GM12878 (cell line): Measurements from ENCODE around the gene MYNN. TPM values are rescaled to one million over a fixed set of nuclear protein-coding genes. Genes with fewer than 3 reads are reported as not detected.
"Not testable (repeated sequence)": the region's sequence is repeated elsewhere in the genome, so short reads cannot be mapped to it uniquely, and the experiment has no call there.

ENCODE experiments used
- ATAC-seq: fragments of 200-7000 bp; cut with Tn5 transposase; 3 replicates; pipeline ENCODE4 v1.9.1; 2020; ENCODE audit warnings: mild to moderate bottlenecking, moderate library complexity
- BruUV-seq: library from RNA; stranded (reverse); fragments of 400-500 nt; replicated peaks from 2 replicates; lab custom pipeline; 2021; lab: Mats Ljungman, UMichigan
- CTCF ChIA-PET: fragments of 300-600 bp; sonication (Branson Sonifier 250); formaldehyde crosslinking; extraction: SDS; loops from one replicate; lab custom pipeline; 2021; ENCODE audit warnings: inconsistent platforms; lab: Yijun Ruan, JAX
- POLR2A ChIA-PET: fragments of 350-600 bp; formaldehyde crosslinking; extraction: SDS; loops from one replicate; lab custom pipeline; 2021; ENCODE audit warnings: inconsistent platforms; lab: Charles Lee
- RAD21 ChIA-PET: fragments of 300-600 bp; sonication (Branson Sonifier 250); formaldehyde crosslinking; loops from one replicate; lab custom pipeline; 2023; ENCODE audit warnings: antibody characterized with exemption; ENCODE audit not compliant: unreplicated experiment; lab: Charles Lee
- SMC1A ChIA-PET: fragments of 300-600 bp; sonication (Branson Sonifier 250); formaldehyde crosslinking; loops from one replicate; lab custom pipeline; 2023; ENCODE audit not compliant: unreplicated experiment, uncharacterized antibody; lab: Charles Lee
- DNase-seq: peaks from one replicate; pipeline ENCODE4 v3.0.0-alpha.2; 2011; ENCODE audit warnings: low read depth, low spot score
- FAIRE-seq: peaks from 3 replicates; lab custom pipeline; 2011; peaks lifted over from hg19 to GRCh38; lab: Jason Lieb, UNC
- H2AFZ ChIP-seq: 2 replicates; pipeline ENCODE4 v1.6.0; 2011; ENCODE audit warnings: low read depth, low read length, control low read depth; ENCODE audit not compliant: control insufficient read depth
- H3K27ac ChIP-seq: 2 replicates; pipeline ENCODE4 v1.5.1; 2011; ENCODE audit warnings: control low read depth; ENCODE audit not compliant: control insufficient read depth, insufficient read depth
- H3K27me3 ChIP-seq, 2 experiments: replicated peaks in 1 of 2; 2 replicates each; pipeline versions ENCODE4 v1.6.0 to v1.6.1; 2011; ENCODE audit warnings: low read length in 1 of 2; ENCODE audit not compliant: control insufficient read depth in 2 of 2, insufficient read depth in 2 of 2
- H3K36me3 ChIP-seq, 2 experiments: 2 replicates each; pipeline ENCODE4 v1.5.1; 2011; ENCODE audit warnings: low read length in 1 of 2; ENCODE audit not compliant: control insufficient read depth in 2 of 2, insufficient read depth in 2 of 2
- H3K4me1 ChIP-seq: 2 replicates; pipeline ENCODE4 v1.6.1; 2011; ENCODE audit warnings: mild to moderate bottlenecking, low read length, moderate library complexity, mixed read lengths; ENCODE audit not compliant: control insufficient read depth, insufficient read depth
- H3K4me2 ChIP-seq: 2 replicates; pipeline ENCODE4 v1.6.0; 2011; ENCODE audit warnings: control low read depth; ENCODE audit not compliant: control insufficient read depth, insufficient read depth
- H3K4me3 ChIP-seq: fragments of 200-600 bp; sonication (generic); 2 replicates; pipeline ENCODE4 v1.5.1; 2016
- H3K79me2 ChIP-seq: 2 replicates; pipeline ENCODE4 v1.6.0; 2011; ENCODE audit warnings: low read length; ENCODE audit not compliant: control insufficient read depth, insufficient read depth
- H3K9ac ChIP-seq: 2 replicates; pipeline ENCODE4 v1.8.0; 2011; ENCODE audit warnings: low read length, control low read depth, mixed read lengths; ENCODE audit not compliant: control insufficient read depth, insufficient read depth
- H3K9me3 ChIP-seq: replicated peaks from 3 replicates; pipeline ENCODE4 v1.5.1; 2011; ENCODE audit warnings: mild to moderate bottlenecking, low read length; ENCODE audit not compliant: control insufficient read depth, insufficient read depth
- H4K20me1 ChIP-seq: 2 replicates; pipeline ENCODE4 v1.6.0; 2011; ENCODE audit not compliant: control insufficient read depth, insufficient read depth
- CBFB ChIP-seq: IDR thresholded peaks from 2 replicates; pipeline ENCODE4 v1.6.1; 2016; ENCODE audit warnings: antibody characterized with exemption, low read depth
- CREM ChIP-seq: IDR thresholded peaks from 2 replicates; pipeline ENCODE4 v1.6.1; 2014; ENCODE audit warnings: antibody characterized with exemption, low read depth
- DPF2 ChIP-seq: fragments of 450-650 bp; IDR thresholded peaks from 2 replicates; pipeline ENCODE4 v1.6.1; 2017; ENCODE audit warnings: mild to moderate bottlenecking
- KAT2A ChIP-seq: conservative IDR thresholded peaks from 2 replicates; pipeline ENCODE4 v1.6.1; 2011; ENCODE audit warnings: low read depth, low read length; ENCODE audit not compliant: control insufficient read depth
- MAX ChIP-seq: IDR thresholded peaks from 2 replicates; pipeline ENCODE4 v1.6.1; 2012; ENCODE audit warnings: low read depth, low read length, improper control_type of control experiment
- POLR2AphosphoS2 ChIP-seq: IDR thresholded peaks from 2 replicates; pipeline ENCODE4 v1.6.1; 2011; ENCODE audit warnings: low read depth, mild to moderate bottlenecking, low read length, improper control_type of control experiment, moderate library complexity
- RB1 ChIP-seq: fragments of 450-650 bp; formaldehyde crosslinking; IDR thresholded peaks from 2 replicates; pipeline ENCODE4 v1.6.1; 2017; ENCODE audit warnings: mild to moderate bottlenecking, borderline replicate concordance
- SREBF1 ChIP-seq: IDR thresholded peaks from 2 replicates; pipeline ENCODE4 v1.6.1; 2012; ENCODE audit warnings: mild to moderate bottlenecking, low read length
- YBX1 ChIP-seq: fragments of 450-650 bp; IDR thresholded peaks from 2 replicates; pipeline ENCODE4 v1.6.1; 2016; ENCODE audit warnings: antibody characterized with exemption
- ZBTB40 ChIP-seq: fragments of 450-650 bp; IDR thresholded peaks from 2 replicates; pipeline ENCODE4 v1.6.1; 2016; ENCODE audit warnings: mild to moderate bottlenecking, moderate library complexity, borderline replicate concordance
- in situ Hi-C: fragments of 300-500 bp; cut with MboI; formaldehyde crosslinking; loops from 9 replicates; pipeline ENCODE4 v1.14.3; 2018; ENCODE audit warnings: mixed read lengths
- intact Hi-C: fragments of 100-400 bp; cut with micrococcal nuclease; formaldehyde crosslinking; loops from one replicate; pipeline ENCODE4 v1.14.2; 2022; ENCODE audit not compliant: unreplicated experiment
- polyA plus RNA-seq, 11 experiments: library from polyadenylated mRNA; depleted of rRNA in 4 of 11; unstranded in 6 of 11; stranded (reverse) in 5 of 11; fragments of >200 nt; fragmentation: Nextera tagmentation in 4 of 11; fragmentation: Illumina TruSeq in 1 of 11; extraction: Ambion mirVana in 4 of 11; extraction: Trizol in 1 of 11; gene quantifications; 1 replicate in 1 of 11; 2 replicates in 10 of 11; pipeline versions ENCODE4 v1.2.1 to v1.2.3, GENCODE V29; 2011 to 2016; ENCODE audit warnings: inconsistent platforms in 2 of 11, missing spikeins in 2 of 11, low read depth in 1 of 11
- total RNA-seq, 4 experiments: library from RNA; depleted of rRNA in 3 of 4; stranded (reverse); fragments of >200 nt in 3 of 4; fragmentation: Illumina TruSeq in 1 of 4; extraction: Trizol in 1 of 4; gene quantifications; 2 replicates each; pipeline versions ENCODE4 v1.2.1 to v1.2.3, GENCODE V29; 2013 to 2021
- TF ChIP-seq, protein P1 (sequence below): IDR thresholded peaks from 2 replicates; pipeline ENCODE4 v1.6.1; 2011; ENCODE audit warnings: low read depth, low read length, improper control_type of control experiment, borderline replicate concordance

The MYNN gene
- total and polyA plus RNA-seq, 10 of the 15 experiments (the other 5 are each of a cell fraction or from before 2014, with no cell fraction given), result 8.8 to 20.5 (median 15.8) TPM

DNA sequence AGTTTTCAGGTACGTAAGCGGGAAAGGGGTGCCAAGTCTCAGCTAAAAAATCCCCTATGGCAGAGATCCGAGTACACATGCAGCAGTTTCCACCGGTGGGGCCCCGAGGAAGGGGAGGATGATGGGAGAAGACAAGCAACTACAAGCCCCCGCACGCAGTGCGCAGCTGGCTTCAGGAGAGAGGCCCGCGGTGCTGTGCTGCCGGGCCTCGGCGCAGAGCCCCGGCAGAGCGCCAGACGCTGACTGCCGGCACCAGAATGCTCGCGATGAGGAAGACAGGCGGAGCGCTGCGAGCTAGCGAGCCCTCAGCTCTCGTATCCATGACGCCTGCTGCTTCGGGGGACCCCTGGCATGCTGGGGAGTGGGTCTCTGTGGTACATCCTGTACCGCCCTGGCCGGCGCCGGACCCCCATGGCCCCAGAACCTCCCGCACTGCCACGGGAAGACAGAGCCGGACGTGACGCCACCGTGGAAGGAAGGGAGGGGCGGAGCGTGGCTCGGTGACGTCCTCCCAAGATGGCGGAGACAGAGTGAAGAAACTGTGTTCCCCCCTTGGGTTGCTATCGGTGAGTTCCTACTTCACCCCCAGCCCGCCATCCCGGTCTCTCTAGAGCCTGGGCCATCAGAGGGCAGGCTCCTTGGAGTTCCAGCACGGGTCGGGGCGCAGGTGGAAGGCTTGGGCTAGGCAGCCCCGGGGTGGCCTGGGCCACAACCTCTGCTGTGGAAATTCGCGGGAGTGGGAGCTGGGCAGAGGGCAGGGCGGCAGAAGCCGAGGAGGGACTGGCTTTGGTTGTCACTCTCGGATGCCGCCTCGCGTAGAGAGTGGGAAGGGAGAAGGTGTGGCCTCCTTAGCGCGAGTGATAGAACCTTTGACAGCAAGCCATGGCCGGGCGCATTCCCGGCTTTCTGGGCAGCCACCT lies at the start of gene MYNN (continued):
- TF ChIP-seq CBFB (peak; percentile 79), KAT2A (no peak), CREM (peak; percentile 95), RB1 (peak; percentile 91; the same call in 1 of the 2 replicates), ZBTB40 (peak; percentile 82; the same call in 1 of the 2 replicates), SREBF1 (no peak), POLR2AphosphoS2 (peak; percentile 96), MAX (peak; percentile 22; the same call in 1 of the 2 replicates), YBX1 (no peak), DPF2 (peak; percentile 69)
- TF ChIP-seq, protein P1, sequence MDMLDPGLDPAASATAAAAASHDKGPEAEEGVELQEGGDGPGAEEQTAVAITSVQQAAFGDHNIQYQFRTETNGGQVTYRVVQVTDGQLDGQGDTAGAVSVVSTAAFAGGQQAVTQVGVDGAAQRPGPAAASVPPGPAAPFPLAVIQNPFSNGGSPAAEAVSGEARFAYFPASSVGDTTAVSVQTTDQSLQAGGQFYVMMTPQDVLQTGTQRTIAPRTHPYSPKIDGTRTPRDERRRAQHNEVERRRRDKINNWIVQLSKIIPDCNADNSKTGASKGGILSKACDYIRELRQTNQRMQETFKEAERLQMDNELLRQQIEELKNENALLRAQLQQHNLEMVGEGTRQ, result no peak
- TF ChIP-seq, all 136 proteins: peak for 59

DNA sequence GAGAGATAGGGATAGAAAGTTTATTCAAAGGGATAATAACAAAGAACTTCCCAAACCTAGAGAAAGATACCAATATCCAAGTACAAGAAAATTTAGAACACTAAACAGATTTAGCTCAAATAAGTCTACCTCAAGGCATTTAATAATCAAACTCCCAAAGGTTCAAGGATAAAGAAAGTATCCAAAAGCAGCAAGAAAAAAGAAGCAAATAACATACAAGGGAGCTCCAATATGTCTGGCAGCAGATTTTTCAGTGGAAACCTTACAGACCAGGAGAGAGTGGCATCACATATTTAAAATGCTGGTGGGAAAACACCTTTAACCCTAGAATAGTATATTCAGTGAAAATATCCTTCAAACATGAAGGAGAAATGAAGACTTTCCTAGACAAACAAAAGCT lies 41.3 kb upstream of the MYNN start:
- H3K27me3 ChIP-seq, BruUV-seq, DNase-seq, H3K36me3 ChIP-seq, H3K4me1 ChIP-seq, H3K27ac ChIP-seq, H2AFZ ChIP-seq, FAIRE-seq, H3K4me2 ChIP-seq, in situ Hi-C loops, POLR2A ChIA-PET, H4K20me1 ChIP-seq, H3K9ac ChIP-seq, intact Hi-C loops, H3K9me3 ChIP-seq, H3K79me2 ChIP-seq, H3K4me3 ChIP-seq, ATAC-seq: not testable (repeated sequence)
- CTCF ChIA-PET, result interaction anchor here (1.0 kb wide), 1 partner anchor 582 kb away, joined by 3 read pairs; no protein-coding TSS in a partner anchor
- RAD21 ChIA-PET, result interaction anchor here (1.3 kb wide), 1 partner anchor 12 kb away, joined by 3 read pairs; no protein-coding TSS in a partner anchor
- SMC1A ChIA-PET, result interaction anchor here (1.7 kb wide), 1 partner anchor 14 kb away, joined by 3 read pairs; no protein-coding TSS in a partner anchor
